Stimulated activated CD8-positive, alpha-beta memory T cell treated with anti-CD3 and anti-CD28 coated beads, Interleukin-4, amount 100 ng/mL, for 48 hours (primary cell): ENCODE measurements around the gene CCR5.

Experiments
- DNase-seq: peaks from one replicate; pipeline ENCODE4 v3.0.0-alpha.2; 2020

Gene CCR5

GRCh38 chr3:46359733-46360493, 10.8 kb upstream of the CCR5 start:
- DNase-seq = no peak

GRCh38 chr3:46360907-46361306, 9.8 kb upstream of the CCR5 start:
- DNase-seq = no peak

DNA sequence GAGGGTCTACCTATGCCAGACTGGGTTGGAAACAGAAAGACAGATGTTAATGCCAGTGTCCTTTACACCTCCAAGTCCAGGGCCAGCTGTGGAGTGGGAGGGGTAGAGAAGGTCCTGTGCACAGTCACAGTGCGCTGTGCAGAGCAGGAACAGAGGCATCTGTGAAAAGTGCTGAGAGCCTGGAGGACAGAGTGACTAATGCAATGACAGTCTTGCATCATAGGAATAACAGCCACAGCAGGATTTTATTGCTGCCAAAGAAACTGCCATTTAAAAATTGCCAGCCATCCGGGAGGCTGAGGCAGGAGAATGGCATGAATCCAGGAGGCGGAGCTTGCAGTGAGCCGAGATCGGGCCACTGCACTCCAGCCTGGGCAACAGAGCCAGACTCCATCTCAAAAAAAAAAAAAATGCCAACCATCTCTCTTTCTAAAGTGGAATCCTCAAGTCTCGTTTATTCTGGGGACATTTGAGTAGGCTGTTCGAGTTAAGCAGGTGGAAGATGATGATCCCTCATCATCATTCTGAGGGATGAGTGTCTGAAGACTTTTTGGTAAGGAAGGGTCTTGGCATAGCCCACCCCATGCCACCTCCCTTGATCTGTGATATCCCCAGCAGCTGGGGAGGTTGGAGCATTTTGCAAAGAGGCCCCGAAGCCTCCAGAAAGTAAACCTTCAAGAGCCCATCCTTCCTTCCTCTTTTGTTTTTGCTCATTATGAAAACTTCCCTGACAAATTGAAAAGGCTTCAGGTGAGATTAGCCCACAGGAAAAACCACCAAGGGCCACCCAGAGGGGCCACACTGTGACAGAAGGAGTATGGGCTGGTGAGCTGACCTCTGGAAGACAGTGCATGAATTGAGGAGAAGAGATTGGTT, 9.1 kb upstream of the CCR5 start:
- no peak for DNase-seq

- no peak for DNase-seq
These were observed 5.7 kb upstream of the CCR5 start for GRCh38 chr3:46365041-46365440.

GRCh38 chr3:46365737-46366524, 4.8 kb upstream of the CCR5 start:
- DNase-seq = no peak

DNA sequence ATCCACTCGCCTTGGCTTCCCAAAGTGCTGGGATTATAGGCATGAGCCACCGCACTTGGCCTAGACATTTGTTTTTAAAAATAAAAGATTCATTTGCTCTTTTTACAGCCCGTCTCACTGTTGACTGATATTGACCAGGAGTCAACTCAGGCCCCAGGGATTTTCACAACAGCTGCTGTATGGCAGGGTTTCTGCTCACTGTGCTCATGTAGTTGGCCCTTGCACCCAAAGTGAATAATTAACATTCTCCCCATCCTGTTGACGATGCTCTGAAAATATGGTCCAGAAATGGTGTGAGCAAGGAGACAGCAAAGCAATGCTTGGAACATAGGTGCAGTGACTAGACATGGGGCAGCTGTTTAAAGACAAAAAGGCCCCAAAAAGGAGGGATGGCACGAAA, 2.9 kb upstream of the CCR5 start:
- DNase-seq = no peak

- DNase-seq = peak; percentile 67
These were observed 2.2 kb upstream of the CCR5 start for GRCh38 chr3:46368569-46368968.

- no peak for DNase-seq
These were observed 1.6 kb upstream of the CCR5 start for GRCh38 chr3:46369151-46369550.

DNA sequence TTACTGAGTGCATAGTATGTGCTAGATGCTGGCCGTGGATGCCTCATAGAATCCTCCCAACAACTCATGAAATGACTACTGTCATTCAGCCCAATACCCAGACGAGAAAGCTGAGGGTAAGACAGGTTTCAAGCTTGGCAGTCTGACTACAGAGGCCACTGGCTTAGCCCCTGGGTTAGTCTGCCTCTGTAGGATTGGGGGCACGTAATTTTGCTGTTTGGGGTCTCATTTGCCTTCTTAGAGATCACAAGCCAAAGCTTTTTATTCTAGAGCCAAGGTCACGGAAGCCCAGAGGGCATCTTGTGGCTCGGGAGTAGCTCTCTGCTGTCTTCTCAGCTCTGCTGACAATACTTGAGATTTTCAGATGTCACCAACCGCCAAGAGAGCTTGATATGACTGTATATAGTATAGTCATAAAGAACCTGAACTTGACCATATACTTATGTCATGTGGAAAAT, 1.0 kb upstream of the CCR5 start:
- peak; percentile 56 for DNase-seq

- no peak for DNase-seq
These were observed 984 bp downstream of the CCR5 start for GRCh38 chr3:46371519-46372340.

DNA sequence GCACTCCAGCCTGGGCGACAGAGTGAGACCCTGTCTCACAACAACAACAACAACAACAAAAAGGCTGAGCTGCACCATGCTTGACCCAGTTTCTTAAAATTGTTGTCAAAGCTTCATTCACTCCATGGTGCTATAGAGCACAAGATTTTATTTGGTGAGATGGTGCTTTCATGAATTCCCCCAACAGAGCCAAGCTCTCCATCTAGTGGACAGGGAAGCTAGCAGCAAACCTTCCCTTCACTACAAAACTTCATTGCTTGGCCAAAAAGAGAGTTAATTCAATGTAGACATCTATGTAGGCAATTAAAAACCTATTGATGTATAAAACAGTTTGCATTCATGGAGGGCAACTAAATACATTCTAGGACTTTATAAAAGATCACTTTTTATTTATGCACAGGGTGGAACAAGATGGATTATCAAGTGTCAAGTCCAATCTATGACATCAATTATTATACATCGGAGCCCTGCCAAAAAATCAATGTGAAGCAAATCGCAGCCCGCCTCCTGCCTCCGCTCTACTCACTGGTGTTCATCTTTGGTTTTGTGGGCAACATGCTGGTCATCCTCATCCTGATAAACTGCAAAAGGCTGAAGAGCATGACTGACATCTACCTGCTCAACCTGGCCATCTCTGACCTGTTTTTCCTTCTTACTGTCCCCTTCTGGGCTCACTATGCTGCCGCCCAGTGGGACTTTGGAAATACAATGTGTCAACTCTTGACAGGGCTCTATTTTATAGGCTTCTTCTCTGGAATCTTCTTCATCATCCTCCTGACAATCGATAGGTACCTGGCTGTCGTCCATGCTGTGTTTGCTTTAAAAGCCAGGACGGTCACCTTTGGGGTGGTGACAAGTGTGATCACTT, 2.0 kb downstream of the CCR5 start:
- DNase-seq = no peak

- DNase-seq = no peak
These were observed 4.0 kb downstream of the CCR5 start for GRCh38 chr3:46374755-46375154.

DNA sequence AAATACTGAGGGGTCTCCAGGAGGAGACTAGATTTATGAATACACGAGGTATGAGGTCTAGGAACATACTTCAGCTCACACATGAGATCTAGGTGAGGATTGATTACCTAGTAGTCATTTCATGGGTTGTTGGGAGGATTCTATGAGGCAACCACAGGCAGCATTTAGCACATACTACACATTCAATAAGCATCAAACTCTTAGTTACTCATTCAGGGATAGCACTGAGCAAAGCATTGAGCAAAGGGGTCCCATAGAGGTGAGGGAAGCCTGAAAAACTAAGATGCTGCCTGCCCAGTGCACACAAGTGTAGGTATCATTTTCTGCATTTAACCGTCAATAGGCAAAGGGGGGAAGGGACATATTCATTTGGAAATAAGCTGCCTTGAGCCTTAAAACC, 4.5 kb downstream of the CCR5 start:
- no peak for DNase-seq

GRCh38 chr3:46375814-46376213, 5.1 kb downstream of the CCR5 start:
- DNase-seq = no peak

DNA sequence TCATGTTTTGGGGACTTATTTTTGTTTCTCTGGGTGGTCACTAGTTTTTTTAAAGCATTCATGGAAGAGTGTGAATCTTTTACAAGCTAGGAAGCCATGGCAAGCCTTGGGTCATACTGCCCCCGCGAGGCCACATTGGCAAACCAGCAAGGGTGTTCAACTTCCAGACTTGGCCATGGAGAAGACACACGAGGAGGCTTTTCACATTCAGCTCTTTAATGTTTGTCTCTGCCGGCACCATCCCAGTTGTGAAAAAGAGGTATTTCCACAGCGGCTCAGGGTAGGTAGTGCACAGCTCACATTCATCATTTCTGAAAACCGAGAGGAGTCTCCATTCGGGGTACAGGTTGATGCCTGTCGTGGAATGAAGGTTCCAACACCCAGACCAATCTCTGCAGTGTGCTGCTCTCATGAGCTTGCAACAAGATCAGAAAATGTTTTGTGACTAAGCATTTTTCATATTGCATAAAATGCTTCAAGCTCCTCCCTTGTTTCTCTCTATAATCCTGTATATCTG, 7.7 kb downstream of the CCR5 start:
- DNase-seq = peak; percentile 84

- peak; percentile 5 for DNase-seq
These were observed 9.9 kb downstream of the CCR5 start for GRCh38 chr3:46380471-46381221.

DNA sequence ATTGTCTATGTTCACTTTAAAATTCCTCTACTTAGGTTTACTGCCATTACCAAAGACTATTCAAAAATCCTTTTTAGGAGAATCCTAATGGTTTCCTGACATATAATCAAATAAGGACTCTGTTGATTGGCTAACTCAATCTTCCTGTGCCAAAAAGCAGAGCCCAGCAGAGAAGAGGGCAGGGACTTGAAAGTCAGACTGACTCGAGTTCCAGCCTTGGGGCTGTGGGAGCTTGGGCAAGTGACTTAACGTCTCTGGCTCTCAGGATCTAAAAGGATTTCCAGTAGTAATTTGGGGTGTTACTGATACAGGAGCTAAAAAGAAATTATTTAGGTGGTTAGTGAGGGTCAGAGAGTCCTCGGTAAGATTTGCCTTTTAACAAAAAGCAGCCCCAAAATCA, 10.9 kb downstream of the CCR5 start:
- peak; percentile 20 for DNase-seq

- DNase-seq = no peak
These were observed 12.6 kb downstream of the CCR5 start for GRCh38 chr3:46383211-46383950.

DNA sequence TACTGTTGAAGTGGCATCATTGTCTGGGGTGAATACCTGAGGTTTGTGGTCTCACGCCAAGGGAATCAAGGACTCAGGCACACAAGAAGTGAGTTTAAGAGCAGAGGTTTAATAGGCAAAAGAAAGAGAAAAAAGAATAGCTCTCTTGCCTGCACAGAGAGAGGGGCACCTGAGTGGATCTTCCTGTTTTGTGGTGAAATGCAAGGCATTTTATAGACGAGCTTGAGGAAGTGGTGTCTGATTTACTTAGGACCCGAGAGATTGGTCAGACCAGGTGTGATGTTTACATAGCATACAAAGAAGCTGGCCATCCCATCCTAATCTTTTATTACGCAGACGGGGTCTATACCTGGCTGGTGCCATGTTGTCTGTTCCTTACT, 13.2 kb downstream of the CCR5 start:
- DNase-seq = no peak

GRCh38 chr3:46386205-46386604, 15.5 kb downstream of the CCR5 start:
- DNase-seq = no peak
